Measurements from ENCODE around the gene GLTPD2.

GLTPD2 gene

DNA sequence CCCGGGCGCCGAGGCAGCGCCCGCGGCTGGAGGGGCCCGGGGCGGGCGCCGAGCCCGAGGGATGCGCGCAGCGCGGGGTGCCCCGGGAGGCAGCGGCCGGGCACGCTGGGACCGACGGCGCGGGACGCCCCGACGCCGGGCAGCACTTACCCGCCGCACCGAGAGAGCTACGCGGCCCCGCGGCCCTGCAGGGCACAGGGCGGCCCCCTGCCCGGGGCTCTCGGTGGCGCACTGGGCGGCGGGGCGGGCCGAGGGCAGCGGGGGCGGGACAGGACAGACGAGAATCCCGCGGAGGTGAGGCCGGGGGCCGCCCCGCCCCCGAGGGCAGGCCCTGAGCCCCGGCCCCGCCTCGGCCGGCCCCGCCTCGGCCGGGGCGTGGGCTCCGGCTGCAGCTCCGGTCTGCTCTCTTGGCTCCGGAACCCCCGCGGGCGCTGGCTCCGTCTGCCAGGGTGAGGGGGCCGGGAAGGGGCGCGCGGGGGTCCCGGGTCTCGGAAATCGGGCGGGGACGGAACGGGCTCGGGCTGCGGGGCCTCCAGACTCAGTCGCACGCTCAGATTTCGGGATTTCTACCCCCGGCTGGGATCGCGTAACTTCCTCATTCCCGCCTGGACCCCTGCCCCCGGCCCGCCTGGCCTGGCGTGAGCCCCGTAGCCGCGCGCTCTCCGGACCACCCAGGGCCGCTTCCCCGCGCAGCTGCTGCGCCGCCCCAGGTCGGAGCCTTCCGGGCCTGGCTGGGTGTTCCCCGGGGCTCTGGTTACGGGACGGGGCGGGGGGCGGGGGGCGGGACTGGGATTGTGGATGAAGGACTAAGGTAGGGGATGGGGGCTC lies 18.2 kb downstream of the GLTPD2 start, which contains the start of gene PLD2:
TSS of gene PLD2 (plus strand) at position 376 of the 828 bp plus-strand sequence. CDS start 621 bp downstream, outside the sequence.
- Histone ChIP-seq H3K27me3 (ENCODE audit: control insufficient read depth, low read length) (peaks cover 4% of the 10 kb centered on the region; the same call in 1 of the 2 replicates), H3K27ac (ENCODE audit: low read depth, low read length) (no peak within 1 kb of the TSS), H3F3A (ENCODE audit: control insufficient read depth, insufficient read depth) (no peaks in the 10 kb centered on the region), H3K36me3 (ENCODE audit: control insufficient read depth, low read length) (no peaks in the 10 kb centered on the region), H3K79me2 (ENCODE audit: control insufficient read depth, low read length) (no peaks in the 10 kb centered on the region), H3K9me2 (replicated peaks; ENCODE audit: control insufficient read depth, low read length) (no peaks in the 10 kb centered on the region), H3K4me2 (ENCODE audit: low read length) (peak within 1 kb of the TSS; percentile 82), H4K20me1 (ENCODE audit: control insufficient read depth, insufficient read depth, low read depth, low read length) (no peaks in the 10 kb centered on the region), H3K4me1 (ENCODE audit: control insufficient read depth, low read length) (peaks cover 10% of the 10 kb centered on the region), H3K4me3 (ENCODE audit: low read length) (peak within 1 kb of the TSS; percentile 86), H3K9me3 (ENCODE audit: control insufficient read depth, insufficient read depth, low read length) (no peaks in the 10 kb centered on the region)
- TF ChIP-seq EZH2phosphoT487 (IDR thresholded peaks at IDR 0.05; ENCODE audit: borderline replicate concordance, low read length) = no peak

DNA sequence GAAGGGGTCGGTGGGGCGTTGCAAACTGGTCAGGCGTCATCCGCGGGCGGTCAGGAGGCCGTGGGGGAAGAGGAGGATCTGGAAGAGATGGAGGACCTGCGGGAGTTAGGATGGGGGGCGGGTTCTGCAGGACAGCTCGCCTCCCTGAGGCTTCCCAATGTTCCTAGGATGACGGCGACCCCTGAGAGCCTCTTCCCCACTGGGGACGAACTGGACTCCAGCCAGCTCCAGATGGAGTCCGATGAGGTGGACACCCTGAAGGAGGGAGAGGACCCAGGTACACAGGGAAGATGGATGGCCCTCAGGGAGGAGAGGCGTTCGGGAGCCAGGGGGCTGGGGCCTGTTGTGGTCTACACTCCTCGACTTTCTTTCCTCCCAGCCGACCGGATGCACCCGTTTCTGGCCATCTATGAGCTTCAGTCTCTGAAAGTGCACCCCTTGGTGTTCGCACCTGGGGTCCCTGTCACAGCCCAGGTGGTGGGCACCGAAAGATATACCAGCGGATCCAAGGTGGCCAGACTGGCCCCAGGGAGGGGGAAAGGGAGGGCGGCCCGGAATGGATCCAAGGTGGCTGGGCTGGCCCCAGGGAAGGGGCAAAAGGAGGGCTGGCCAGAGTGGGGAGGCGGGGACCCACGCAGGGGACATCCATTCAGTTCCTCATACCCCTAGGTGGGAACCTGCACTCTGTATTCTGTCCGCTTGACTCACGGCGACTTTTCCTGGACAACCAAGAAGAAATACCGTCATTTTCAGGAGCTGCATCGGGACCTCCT lies 19.0 kb downstream of the GLTPD2 start:
- Histone ChIP-seq H3K27ac (ENCODE audit: low read depth, low read length) (no peak overlapping the region), H3K4me2 (ENCODE audit: low read length) (peak overlapping the region; percentile 82), H3K36me3 (ENCODE audit: control insufficient read depth, low read length) (no peaks in the 10 kb centered on the region), H3K9me2 (replicated peaks; ENCODE audit: control insufficient read depth, low read length) (no peaks in the 10 kb centered on the region), H3K79me2 (ENCODE audit: control insufficient read depth, low read length) (no peaks in the 10 kb centered on the region), H3K9me3 (ENCODE audit: control insufficient read depth, insufficient read depth, low read length) (no peaks in the 10 kb centered on the region), H4K20me1 (ENCODE audit: control insufficient read depth, insufficient read depth, low read depth, low read length) (no peaks in the 10 kb centered on the region), H3K4me1 (ENCODE audit: control insufficient read depth, low read length) (peaks cover 10% of the 10 kb centered on the region), H3K27me3 (ENCODE audit: control insufficient read depth, low read length) (peaks cover 4% of the 10 kb centered on the region; the same call in 1 of the 2 replicates), H3K4me3 (ENCODE audit: low read length) (peak overlapping the region; percentile 86), H3F3A (ENCODE audit: control insufficient read depth, insufficient read depth) (no peaks in the 10 kb centered on the region)
- TF ChIP-seq EZH2phosphoT487 (IDR thresholded peaks at IDR 0.05; ENCODE audit: borderline replicate concordance, low read length) = no peak
- TF ChIP-seq, protein P1, sequence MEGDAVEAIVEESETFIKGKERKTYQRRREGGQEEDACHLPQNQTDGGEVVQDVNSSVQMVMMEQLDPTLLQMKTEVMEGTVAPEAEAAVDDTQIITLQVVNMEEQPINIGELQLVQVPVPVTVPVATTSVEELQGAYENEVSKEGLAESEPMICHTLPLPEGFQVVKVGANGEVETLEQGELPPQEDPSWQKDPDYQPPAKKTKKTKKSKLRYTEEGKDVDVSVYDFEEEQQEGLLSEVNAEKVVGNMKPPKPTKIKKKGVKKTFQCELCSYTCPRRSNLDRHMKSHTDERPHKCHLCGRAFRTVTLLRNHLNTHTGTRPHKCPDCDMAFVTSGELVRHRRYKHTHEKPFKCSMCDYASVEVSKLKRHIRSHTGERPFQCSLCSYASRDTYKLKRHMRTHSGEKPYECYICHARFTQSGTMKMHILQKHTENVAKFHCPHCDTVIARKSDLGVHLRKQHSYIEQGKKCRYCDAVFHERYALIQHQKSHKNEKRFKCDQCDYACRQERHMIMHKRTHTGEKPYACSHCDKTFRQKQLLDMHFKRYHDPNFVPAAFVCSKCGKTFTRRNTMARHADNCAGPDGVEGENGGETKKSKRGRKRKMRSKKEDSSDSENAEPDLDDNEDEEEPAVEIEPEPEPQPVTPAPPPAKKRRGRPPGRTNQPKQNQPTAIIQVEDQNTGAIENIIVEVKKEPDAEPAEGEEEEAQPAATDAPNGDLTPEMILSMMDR (IDR thresholded peaks at IDR 0.05; ENCODE audit: low read depth, low read length, poor library complexity, severe bottlenecking) = no peak

DNA sequence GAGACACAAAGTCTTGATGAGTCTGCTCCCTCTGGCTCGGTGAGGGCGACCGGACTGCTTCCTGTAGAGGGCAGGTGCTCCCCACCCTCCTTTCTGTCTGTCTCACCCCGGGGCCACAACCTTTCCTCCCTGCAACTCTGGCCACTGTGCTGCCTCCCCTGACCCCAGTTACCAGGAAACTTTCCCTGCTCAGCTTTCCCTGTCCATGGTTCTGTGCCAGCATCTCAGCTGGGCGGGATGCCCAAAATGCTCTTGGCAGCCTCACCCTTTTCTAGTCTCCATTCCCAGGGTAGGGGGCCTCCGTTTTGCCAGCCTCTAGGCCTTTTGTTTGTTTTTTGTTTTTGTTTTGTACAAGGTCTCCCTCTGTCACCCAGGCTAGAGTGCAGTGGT lies 19.6 kb downstream of the GLTPD2 start:
- Histone ChIP-seq H3K4me1 (ENCODE audit: control insufficient read depth, low read length) (peaks cover 10% of the 10 kb centered on the region), H3F3A (ENCODE audit: control insufficient read depth, insufficient read depth) (no peaks in the 10 kb centered on the region), H3K27ac (ENCODE audit: low read depth, low read length) (no peak overlapping the region), H3K79me2 (ENCODE audit: control insufficient read depth, low read length) (no peaks in the 10 kb centered on the region), H3K4me2 (ENCODE audit: low read length) (no peak overlapping the region), H3K36me3 (ENCODE audit: control insufficient read depth, low read length) (no peaks in the 10 kb centered on the region), H4K20me1 (ENCODE audit: control insufficient read depth, insufficient read depth, low read depth, low read length) (no peaks in the 10 kb centered on the region), H3K9me3 (ENCODE audit: control insufficient read depth, insufficient read depth, low read length) (no peaks in the 10 kb centered on the region), H3K4me3 (ENCODE audit: low read length) (no peak overlapping the region), H3K27me3 (ENCODE audit: control insufficient read depth, low read length) (peaks cover 4% of the 10 kb centered on the region; the same call in 1 of the 2 replicates), H3K9me2 (replicated peaks; ENCODE audit: control insufficient read depth, low read length) (no peaks in the 10 kb centered on the region)
- no peak for TF ChIP-seq EZH2phosphoT487 (IDR thresholded peaks at IDR 0.05; ENCODE audit: borderline replicate concordance, low read length)
- TF ChIP-seq, protein P1 (IDR thresholded peaks at IDR 0.05; ENCODE audit: low read depth, low read length, poor library complexity, severe bottlenecking) = no peak
